GM11168 (cell line): Measurements from ENCODE around the gene LRRN2.

Experiments used
- in situ Hi-C: fragments of 300-500 bp; cut with MboI; formaldehyde crosslinking; loops from one replicate; pipeline ENCODE4 v1.12.0; 2022; ENCODE audit warnings: low sequenced_read_pairs; ENCODE audit not compliant: unreplicated experiment

The LRRN2 gene

GRCh38 chr1:204611036-204611435 is 74.5 kb downstream of the LRRN2 start:
- in situ Hi-C loops = no loop called here

- in situ Hi-C loops = no loop called here
Measured at GRCh38 chr1:204607910-204608309, 77.6 kb downstream of the LRRN2 start.

GRCh38 chr1:204605791-204606190 is 79.7 kb downstream of the LRRN2 start:
- in situ Hi-C loops = no loop called here

- in situ Hi-C loops = no loop called here
Measured at GRCh38 chr1:204602871-204603542, 82.5 kb downstream of the LRRN2 start.

GRCh38 chr1:204602111-204602579 is 83.4 kb downstream of the LRRN2 start:
- in situ Hi-C loops = no loop called here

GRCh38 chr1:204600968-204601367 is 84.6 kb downstream of the LRRN2 start:
- in situ Hi-C loops = no loop called here

- in situ Hi-C loops = no loop called here
Measured at GRCh38 chr1:204600203-204600602, 85.3 kb downstream of the LRRN2 start.

GRCh38 chr1:204599596-204599995 is 85.9 kb downstream of the LRRN2 start:
- in situ Hi-C loops = no loop called here

- in situ Hi-C loops = no loop called here
Measured at GRCh38 chr1:204599098-204599497, 86.4 kb downstream of the LRRN2 start.

- in situ Hi-C loops = no loop called here
Measured at GRCh38 chr1:204598319-204598969, 87.1 kb downstream of the LRRN2 start.

GRCh38 chr1:204592246-204592948 is 93.1 kb downstream of the LRRN2 start:
- in situ Hi-C loops = no loop called here

- in situ Hi-C loops = no loop called here
Measured at GRCh38 chr1:204591473-204592090, 94.0 kb downstream of the LRRN2 start.

GRCh38 chr1:204589409-204590038 is 96.0 kb downstream of the LRRN2 start:
- in situ Hi-C loops = no loop called here

GRCh38 chr1:204588826-204589225 is 96.7 kb downstream of the LRRN2 start:
- in situ Hi-C loops = no loop called here

GRCh38 chr1:204587621-204588020 is 97.9 kb downstream of the LRRN2 start:
- in situ Hi-C loops = no loop called here

- in situ Hi-C loops = no loop called here
Measured at GRCh38 chr1:204584699-204585372, 100.7 kb downstream of the LRRN2 start.

- in situ Hi-C loops = no loop called here
Measured at GRCh38 chr1:204583909-204584632, 101.5 kb downstream of the LRRN2 start.

GRCh38 chr1:204581759-204582158 is 103.8 kb downstream of the LRRN2 start:
- in situ Hi-C loops = no loop called here

GRCh38 chr1:204580862-204581261 is 104.7 kb downstream of the LRRN2 start:
- in situ Hi-C loops = no loop called here
